ENCODE measurements around the gene PCNX4.

- TF ChIP-seq CTCF (IDR thresholded peaks at IDR 0.05) (no peak), POLR2A (IDR thresholded peaks at IDR 0.05) (no peak)
These were observed 24.5 kb downstream of the PCNX4 start for GRCh38 chr14:60116181-60116580.

Measured in body of pancreas (tissue), 4 donors.